ENCODE data around the gene TGFBRAP1. TPM values are rescaled to one million over a fixed set of nuclear protein-coding genes. Genes with fewer than 3 reads are reported as not detected.
A peak's percentile ranks its signal among the peaks of the same experiment; 100 is the strongest.

TGFBRAP1 gene
- total RNA-seq, 1 experiment from 2014 or later = 26.5 TPM

GRCh38 chr2:105299290-105299689, 30.2 kb downstream of the TGFBRAP1 start:
- Histone ChIP-seq H3K27me3 (ENCODE audit: low read length) (no peaks in the 10 kb centered on the region), H3F3A (ENCODE audit: low read length, unreplicated experiment) (no peaks in the 10 kb centered on the region), H3K9ac (ENCODE audit: low read length) (no peak overlapping the region), H3K9me3 (ENCODE audit: low read length) (no peaks in the 10 kb centered on the region), H3K27ac (ENCODE audit: low read length) (no peak overlapping the region), H3K79me2 (ENCODE audit: low read length) (peaks cover 10% of the 10 kb centered on the region), H3K9me2 (replicated peaks; ENCODE audit: low read length) (no peaks in the 10 kb centered on the region), H3K36me3 (ENCODE audit: low read depth, low read length) (peaks cover 16% of the 10 kb centered on the region; the same call in 1 of the 2 replicates), H3K4me3 (ENCODE audit: low read length) (no peak overlapping the region), H2AFZ (ENCODE audit: low read length) (no peak overlapping the region), H3K4me2 (ENCODE audit: low read length) (no peak overlapping the region), H4K20me1 (ENCODE audit: low read length) (0 out of 2 replicates have a peak, but pooled peaks cover 9% of the 10 kb centered on the region), H3K4me1 (ENCODE audit: insufficient read depth, low read length) (no peaks in the 10 kb centered on the region)
- TF ChIP-seq EZH2 (IDR thresholded peaks at IDR 0.05; ENCODE audit: low read length, unreplicated experiment) (no peak), CTCF (conservative IDR thresholded peaks at IDR 0.05; ENCODE audit: low read depth, low read length) (peak; percentile 15; the same call in 1 of the 2 replicates)
- CTCF ChIA-PET = no interaction called here
- no TSS peak for BruUV-seq (replicated peaks)
- POLR2A ChIA-PET (ENCODE audit: unreplicated experiment) = no interaction called here
- intact Hi-C loops (cut with micrococcal nuclease) = no loop called here
- ATAC-seq (no peak), DNase-seq (no peak)

GRCh38 chr2:105298017-105298416, 31.5 kb downstream of the TGFBRAP1 start:
- Histone ChIP-seq H3F3A (ENCODE audit: low read length, unreplicated experiment) (no peaks in the 10 kb centered on the region), H3K36me3 (ENCODE audit: low read depth, low read length) (peaks cover 16% of the 10 kb centered on the region; the same call in 1 of the 2 replicates), H3K27me3 (ENCODE audit: low read length) (no peaks in the 10 kb centered on the region), H3K4me3 (ENCODE audit: low read length) (no peak overlapping the region), H2AFZ (ENCODE audit: low read length) (no peak overlapping the region), H3K4me2 (ENCODE audit: low read length) (no peak overlapping the region), H3K27ac (ENCODE audit: low read length) (no peak overlapping the region), H3K9me3 (ENCODE audit: low read length) (no peaks in the 10 kb centered on the region), H3K9me2 (replicated peaks; ENCODE audit: low read length) (no peaks in the 10 kb centered on the region), H3K4me1 (ENCODE audit: insufficient read depth, low read length) (no peaks in the 10 kb centered on the region), H3K9ac (ENCODE audit: low read length) (no peak overlapping the region), H4K20me1 (ENCODE audit: low read length) (0 out of 2 replicates have a peak, but pooled peaks cover 4% of the 10 kb centered on the region), H3K79me2 (ENCODE audit: low read length) (peaks cover 4% of the 10 kb centered on the region; the same call in 1 of the 2 replicates)
- POLR2A ChIA-PET (ENCODE audit: unreplicated experiment) = no interaction called here
- no peak for DNase-seq
- ATAC-seq = no peak
- intact Hi-C loops (cut with micrococcal nuclease) = no loop called here
- BruUV-seq (replicated peaks) = no TSS peak
- CTCF ChIA-PET = no interaction called here
- no peak for TF ChIP-seq EZH2phosphoT487 (IDR thresholded peaks at IDR 0.05; ENCODE audit: borderline replicate concordance, low read length)
- TF ChIP-seq CTCF (conservative IDR thresholded peaks at IDR 0.05; ENCODE audit: low read depth, low read length) = no peak
- TF ChIP-seq EZH2 (IDR thresholded peaks at IDR 0.05; ENCODE audit: low read length, unreplicated experiment) = no peak

- POLR2A ChIA-PET (ENCODE audit: unreplicated experiment) = no interaction called here
- DNase-seq = no peak
- BruUV-seq (replicated peaks) = no TSS peak
- intact Hi-C loops (cut with micrococcal nuclease) = no loop called here
- Histone ChIP-seq H3K36me3 (ENCODE audit: low read depth, low read length) (peaks cover 16% of the 10 kb centered on the region; the same call in 1 of the 2 replicates), H3K4me3 (ENCODE audit: low read length) (no peak overlapping the region), H4K20me1 (ENCODE audit: low read length) (no peaks in the 10 kb centered on the region), H3K9me3 (ENCODE audit: low read length) (no peaks in the 10 kb centered on the region), H3K79me2 (ENCODE audit: low read length) (peaks cover 4% of the 10 kb centered on the region; the same call in 1 of the 2 replicates), H2AFZ (ENCODE audit: low read length) (no peak overlapping the region), H3K4me1 (ENCODE audit: insufficient read depth, low read length) (no peaks in the 10 kb centered on the region), H3F3A (ENCODE audit: low read length, unreplicated experiment) (no peaks in the 10 kb centered on the region), H3K27me3 (ENCODE audit: low read length) (no peaks in the 10 kb centered on the region), H3K9ac (ENCODE audit: low read length) (no peak overlapping the region), H3K9me2 (replicated peaks; ENCODE audit: low read length) (no peaks in the 10 kb centered on the region), H3K4me2 (ENCODE audit: low read length) (no peak overlapping the region), H3K27ac (ENCODE audit: low read length) (no peak overlapping the region)
- TF ChIP-seq EZH2 (IDR thresholded peaks at IDR 0.05; ENCODE audit: low read length, unreplicated experiment) (no peak), CTCF (conservative IDR thresholded peaks at IDR 0.05; ENCODE audit: low read depth, low read length) (no peak), EZH2phosphoT487 (IDR thresholded peaks at IDR 0.05; ENCODE audit: borderline replicate concordance, low read length) (no peak)
- ATAC-seq = no peak
- CTCF ChIA-PET = no interaction called here
These were observed 32.3 kb downstream of the TGFBRAP1 start for GRCh38 chr2:105297216-105297615.

Data from PC-3 (cell line).